GM20431 (cell line): ENCODE measurements around the gene SUGCT.
"Not testable (repeated sequence)": the region's sequence is repeated elsewhere in the genome, so short reads cannot be mapped to it uniquely, and the experiment has no call there.

Experiments used
- in situ Hi-C: fragments of 300-500 bp; cut with MseI, MboI; formaldehyde crosslinking; loops from one replicate; pipeline ENCODE4 v1.15.0; 2020; ENCODE audit warnings: low sequenced_read_pairs; ENCODE audit not compliant: unreplicated experiment

SUGCT gene

GRCh38 chr7:40374575-40374974 lies 239.8 kb downstream of the SUGCT start:
- in situ Hi-C loops: no loop called here

GRCh38 chr7:40380111-40380510 lies 245.3 kb downstream of the SUGCT start:
- in situ Hi-C loops: no loop called here

- in situ Hi-C loops: no loop called here
These were observed 247.3 kb downstream of the SUGCT start for GRCh38 chr7:40382145-40382544.

DNA sequence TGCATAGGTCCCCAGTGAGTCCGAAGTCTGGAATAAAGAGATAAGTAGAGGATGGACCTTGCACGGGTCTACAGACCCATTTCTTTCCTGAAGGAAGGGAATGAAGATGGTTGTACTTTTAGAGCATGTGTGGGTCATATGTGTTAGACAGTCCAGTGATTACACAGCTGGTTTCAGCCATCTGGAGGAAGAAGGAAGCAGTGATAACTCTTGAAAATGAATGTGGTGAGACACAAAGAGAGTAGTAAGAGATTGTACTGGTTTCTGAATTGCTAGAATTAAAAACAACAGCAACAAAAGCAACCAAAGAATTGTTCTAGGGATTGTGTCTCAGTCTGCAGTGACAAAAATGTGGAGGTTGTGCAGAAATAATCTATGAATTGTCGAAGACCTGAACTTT lies 258.9 kb downstream of the SUGCT start:
- in situ Hi-C loops: no loop called here

- in situ Hi-C loops: no loop called here
These were observed 259.6 kb downstream of the SUGCT start for GRCh38 chr7:40394400-40394799.

- in situ Hi-C loops: no loop called here
These were observed 265.7 kb downstream of the SUGCT start for GRCh38 chr7:40400525-40400924.

DNA sequence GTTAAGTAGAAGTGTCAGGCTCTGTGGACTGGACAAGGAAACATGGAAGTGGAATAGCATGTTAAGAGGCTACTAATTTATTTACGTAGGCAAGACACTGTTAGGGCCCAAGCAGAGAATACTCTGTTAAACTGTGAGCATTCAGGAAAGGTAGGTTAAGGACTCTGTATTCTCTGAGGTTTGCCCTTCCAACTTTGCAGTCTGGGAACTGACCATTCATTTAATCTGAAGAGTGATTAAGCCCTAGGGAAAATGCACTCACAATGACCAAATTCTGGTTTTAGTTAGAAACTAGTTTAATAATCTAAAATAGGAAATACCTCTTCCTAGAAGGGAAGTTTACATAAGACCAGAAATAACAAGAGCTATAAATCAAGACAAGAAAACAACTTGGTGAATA lies 266.6 kb downstream of the SUGCT start:
- in situ Hi-C loops: no loop called here

DNA sequence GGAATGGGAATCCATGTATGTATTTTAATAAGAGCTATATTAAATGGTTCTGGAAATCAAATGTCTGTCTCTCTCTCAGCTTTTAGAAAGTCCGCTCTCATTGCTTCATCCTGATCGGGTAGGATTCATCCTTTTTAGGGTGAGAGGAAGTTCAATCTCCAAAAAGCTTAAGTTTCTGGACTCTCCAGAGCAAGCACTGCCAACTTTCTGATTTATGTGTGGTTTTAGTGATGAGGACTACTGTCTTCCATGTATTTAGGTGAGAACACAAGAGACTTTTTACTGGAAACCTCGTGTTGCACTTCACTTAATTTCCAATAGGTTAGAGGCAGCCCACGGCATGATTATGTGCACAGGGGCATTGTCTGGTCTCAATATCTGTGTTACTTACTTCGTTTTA lies 267.9 kb downstream of the SUGCT start:
- in situ Hi-C loops: no loop called here

GRCh38 chr7:40403703-40404476 lies 269.1 kb downstream of the SUGCT start:
- in situ Hi-C loops: no loop called here

DNA sequence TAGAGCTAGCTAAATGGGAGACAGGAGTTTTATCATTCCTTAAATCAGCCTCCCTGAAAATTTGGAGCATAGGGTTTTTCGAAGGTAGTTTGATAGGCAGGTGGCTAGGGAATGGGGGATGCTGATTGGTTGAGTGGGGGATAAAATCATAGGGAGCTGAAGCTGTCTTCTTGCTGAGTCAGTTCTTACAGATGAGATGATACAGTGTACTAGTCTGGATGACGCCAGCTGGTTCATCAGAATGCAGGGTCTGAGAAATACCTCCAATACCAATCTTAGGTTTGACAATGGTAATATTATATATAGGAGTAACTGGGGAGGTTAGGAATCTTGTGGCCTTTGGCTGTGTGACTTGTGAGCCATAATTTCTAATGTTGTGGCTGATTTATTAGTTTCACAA lies 271.2 kb downstream of the SUGCT start:
- in situ Hi-C loops: no loop called here

DNA sequence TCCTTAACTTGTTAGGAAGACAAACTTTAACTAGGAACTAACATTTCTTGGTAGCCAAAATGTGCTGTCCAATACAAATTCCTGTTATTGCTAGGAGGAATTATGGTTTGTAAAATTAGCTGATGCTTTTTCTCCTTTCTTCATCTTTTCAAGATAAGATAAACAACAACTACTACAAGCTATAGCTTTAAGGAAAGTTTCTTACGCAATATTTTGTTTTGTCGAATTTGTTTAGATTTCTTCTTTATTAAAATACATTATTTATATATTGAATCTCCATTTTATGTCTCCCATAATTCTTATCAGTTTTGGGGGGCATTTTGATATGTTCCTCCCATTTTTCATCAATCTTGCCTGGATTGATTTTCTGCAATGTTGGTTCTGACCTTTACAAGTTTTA lies 277.5 kb downstream of the SUGCT start:
- in situ Hi-C loops: no loop called here

- in situ Hi-C loops: not testable (repeated sequence)
These were observed 279.9 kb downstream of the SUGCT start for GRCh38 chr7:40414704-40415103.

DNA sequence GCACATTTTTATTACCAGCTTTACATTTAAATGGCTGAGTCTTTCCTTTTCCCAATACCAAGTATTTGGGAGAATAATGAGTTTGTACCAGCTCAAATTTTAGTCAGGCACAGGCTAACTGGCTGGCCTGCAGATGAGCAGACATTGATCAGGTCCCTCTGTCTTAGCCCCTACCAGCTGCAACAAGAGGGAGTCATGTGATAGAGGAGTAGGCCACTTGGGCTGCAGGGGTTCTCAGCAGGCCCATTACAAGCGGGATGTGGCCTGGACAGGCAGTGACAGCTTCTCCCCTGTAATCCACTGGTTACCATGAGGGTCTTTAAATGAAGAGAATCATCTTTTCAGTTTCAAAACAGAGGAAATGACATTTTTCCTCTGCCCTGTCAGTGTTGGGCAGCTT lies 283.6 kb downstream of the SUGCT start:
- in situ Hi-C loops: no loop called here

GRCh38 chr7:40418983-40419382 lies 284.2 kb downstream of the SUGCT start:
- in situ Hi-C loops: no loop called here

DNA sequence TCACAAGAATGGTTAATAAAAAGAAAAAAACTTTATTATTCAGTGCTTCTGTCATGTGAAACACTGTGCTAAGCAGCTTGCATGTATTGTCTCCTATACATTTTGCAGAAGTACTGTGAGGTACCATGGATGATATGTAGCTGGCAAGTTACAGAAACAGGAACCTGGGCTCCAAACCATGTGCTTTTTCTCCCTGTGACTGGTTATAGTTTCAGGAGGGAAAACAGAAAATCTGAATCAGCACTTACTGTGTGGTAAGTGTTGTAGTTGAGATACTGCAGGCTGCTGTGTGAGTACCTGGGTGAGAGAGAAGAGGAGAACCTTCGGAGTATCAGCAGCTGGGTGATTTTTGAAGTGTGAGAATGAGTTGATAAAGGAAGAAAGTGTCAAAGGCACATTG lies 285.0 kb downstream of the SUGCT start:
- in situ Hi-C loops: no loop called here

- in situ Hi-C loops: no loop called here
These were observed 286.6 kb downstream of the SUGCT start for GRCh38 chr7:40421433-40421832.

DNA sequence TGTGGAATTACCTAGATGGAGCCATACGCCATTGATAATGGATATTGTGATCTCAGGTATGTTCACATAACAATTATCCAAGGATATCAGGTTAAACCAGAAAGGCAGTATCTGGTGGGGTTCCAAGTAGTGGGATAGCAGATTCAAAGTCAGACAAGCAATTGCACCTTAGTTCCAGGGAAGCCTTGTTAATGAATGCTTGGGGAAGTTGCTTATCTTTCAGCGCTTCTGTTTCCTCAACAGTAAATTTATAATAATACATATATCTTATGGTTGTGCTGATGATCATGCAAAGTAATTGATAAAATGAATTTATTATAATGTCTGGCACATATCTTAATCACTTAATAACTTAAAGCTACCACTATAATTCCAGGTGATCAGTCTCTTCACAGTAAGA lies 290.9 kb downstream of the SUGCT start:
- in situ Hi-C loops: no loop called here

DNA sequence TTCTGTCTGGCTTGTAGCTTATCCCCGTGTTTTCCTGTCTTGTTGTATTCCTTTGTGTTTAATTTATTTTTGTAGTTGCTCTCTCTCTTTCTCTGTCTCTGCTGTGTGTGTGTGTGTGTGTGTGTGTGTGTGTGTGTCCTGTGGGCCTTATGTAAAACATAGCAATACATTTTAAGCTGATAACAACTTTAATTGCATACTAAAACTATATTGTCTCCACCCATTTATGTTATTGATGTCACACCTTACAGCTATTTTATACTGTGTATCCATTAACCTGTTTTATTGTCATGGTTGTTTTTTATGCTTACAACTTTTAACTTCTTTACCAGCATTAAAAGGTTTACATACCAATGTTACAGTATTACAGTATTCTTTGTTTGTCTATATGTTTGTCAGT lies 293.6 kb downstream of the SUGCT start:
- in situ Hi-C loops: no loop called here

DNA sequence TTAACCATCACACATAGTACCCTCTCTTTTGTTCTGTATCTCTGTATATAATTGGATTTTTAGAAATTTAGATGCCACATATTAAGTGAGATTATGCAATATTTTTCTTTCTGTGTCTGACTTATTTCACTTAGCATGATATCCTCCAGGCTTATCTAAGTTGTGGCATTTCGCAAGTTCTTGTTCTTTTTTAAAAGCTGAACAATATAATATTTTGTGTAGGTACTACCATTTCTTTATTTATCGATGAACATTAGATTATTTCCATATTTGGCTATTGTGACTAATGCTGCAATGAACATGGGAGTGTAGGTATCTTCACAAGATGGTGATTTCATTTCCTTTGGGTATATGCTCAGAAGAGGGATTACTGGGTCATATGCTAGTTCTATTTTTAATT lies 295.0 kb downstream of the SUGCT start:
- in situ Hi-C loops: no loop called here

GRCh38 chr7:40432046-40432445 lies 297.2 kb downstream of the SUGCT start:
- in situ Hi-C loops: no loop called here

DNA sequence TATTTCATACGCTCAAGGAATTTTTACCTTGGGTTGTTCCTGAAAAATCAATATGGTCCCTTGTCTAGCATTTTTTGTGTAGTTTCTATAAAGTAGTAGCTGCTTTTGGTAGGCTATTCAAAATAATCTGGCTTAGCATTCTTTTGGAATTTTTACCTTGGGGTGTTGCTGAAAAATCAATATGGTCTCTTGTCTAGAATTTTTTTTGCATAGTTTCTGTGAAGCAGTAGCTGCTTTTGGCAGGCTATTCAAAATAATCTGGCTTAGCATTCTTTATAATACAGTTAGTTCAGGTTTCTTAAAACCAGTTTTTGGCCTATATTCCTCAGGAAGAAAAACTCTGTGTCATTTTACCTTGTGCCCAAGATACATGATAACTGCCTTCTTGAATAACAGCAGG lies 301.9 kb downstream of the SUGCT start:
- in situ Hi-C loops: no loop called here

- in situ Hi-C loops: no loop called here
These were observed 302.7 kb downstream of the SUGCT start for GRCh38 chr7:40437498-40437897.
